HepG2 (cell line): ENCODE results near the gene CDK11A. TPM values are rescaled to one million over a fixed set of nuclear protein-coding genes. Genes with fewer than 3 reads are reported as not detected.

Source experiments
- BHLHE40 ChIP-seq: IDR thresholded peaks from 2 replicates; pipeline ENCODE4 v1.6.1; 2011; ENCODE audit warnings: low read length, improper control_type of control experiment
- NFKB2 ChIP-seq: sonication (generic); formaldehyde crosslinking; IDR thresholded peaks from 2 replicates; pipeline ENCODE4 v1.4.0; 2020; ENCODE audit warnings: missing genetic modification reagents, borderline replicate concordance
- RXRA ChIP-seq: sonication (generic); formaldehyde crosslinking; IDR thresholded peaks from 2 replicates; pipeline ENCODE4 v1.5.1; 2020; ENCODE audit warnings: missing genetic modification reagents
- SP140L ChIP-seq: sonication (generic); formaldehyde crosslinking; IDR thresholded peaks from 2 replicates; pipeline ENCODE4 v1.4.0; 2020; ENCODE audit warnings: missing genetic modification reagents, borderline replicate concordance
- ZBTB38 ChIP-seq: sonication (generic); formaldehyde crosslinking; IDR thresholded peaks from 2 replicates; pipeline ENCODE4 v1.5.1; 2020; ENCODE audit warnings: mild to moderate bottlenecking, missing genetic modification reagents
- ZFYVE20 ChIP-seq: sonication (generic); formaldehyde crosslinking; IDR thresholded peaks from 2 replicates; pipeline ENCODE4 v1.8.0; 2023; ENCODE audit warnings: low read depth, mild to moderate bottlenecking, moderate library complexity, missing genetic modification reagents, borderline replicate concordance
- ZNF121 ChIP-seq: sonication (generic); formaldehyde crosslinking; IDR thresholded peaks from 2 replicates; pipeline ENCODE4 v1.5.0; 2020; ENCODE audit warnings: mild to moderate bottlenecking, missing genetic modification reagents
- ZNF326 ChIP-seq: sonication (generic); formaldehyde crosslinking; IDR thresholded peaks from 2 replicates; pipeline ENCODE4 v1.4.0; 2020; ENCODE audit warnings: missing genetic modification reagents, borderline replicate concordance
- ZNF460 ChIP-seq: sonication (generic); formaldehyde crosslinking; IDR thresholded peaks from 2 replicates; pipeline ENCODE4 v1.5.1; 2020; ENCODE audit warnings: missing genetic modification reagents, mild to moderate bottlenecking, borderline replicate concordance
- ZNF766 ChIP-seq: sonication (generic); formaldehyde crosslinking; IDR thresholded peaks from 2 replicates; pipeline ENCODE4 v1.5.0; 2020; ENCODE audit warnings: missing genetic modification reagents, borderline replicate concordance
- ZNF768 ChIP-seq: sonication (generic); formaldehyde crosslinking; IDR thresholded peaks from 2 replicates; pipeline ENCODE4 v1.4.0; 2020; ENCODE audit warnings: missing genetic modification reagents
- ZNF800 ChIP-seq: sonication (generic); formaldehyde crosslinking; IDR thresholded peaks from 2 replicates; pipeline ENCODE4 v1.4.0; 2020; ENCODE audit warnings: missing genetic modification reagents
- ZSCAN22 ChIP-seq: sonication (generic); formaldehyde crosslinking; IDR thresholded peaks from 2 replicates; pipeline ENCODE4 v1.4.0; 2020; ENCODE audit warnings: mild to moderate bottlenecking, missing genetic modification reagents
- ZSCAN25 ChIP-seq: sonication (generic); formaldehyde crosslinking; IDR thresholded peaks from 2 replicates; pipeline ENCODE4 v1.8.0; 2022; ENCODE audit warnings: mild to moderate bottlenecking, missing genetic modification reagents
- polyA plus RNA-seq, 8 experiments: library from polyadenylated mRNA; depleted of rRNA in 3 of 8; stranded (reverse) in 7 of 8; unstranded in 1 of 8; fragments of >200 nt; fragmentation: Illumina TruSeq in 4 of 8; extraction: Trizol in 4 of 8; gene quantifications; 2 replicates each; pipeline versions ENCODE4 v1.2.1 to v1.2.3, GENCODE V29; 2011 to 2016; ENCODE audit warnings: low read depth in 4 of 8, missing spikeins in 1 of 8, mixed read lengths in 1 of 8; ENCODE audit not compliant: insufficient read depth in 1 of 8
- total RNA-seq, 5 experiments: library from RNA; depleted of rRNA; stranded (reverse); fragments of >200 nt; fragmentation: Illumina TruSeq; extraction: Trizol; gene quantifications; 2 replicates each; pipeline ENCODE4 v1.2.3, GENCODE V29; 2016; ENCODE audit warnings: low read depth in 1 of 5
- TF ChIP-seq, protein P1 (sequence below): sonication (generic); formaldehyde crosslinking; IDR thresholded peaks from 2 replicates; pipeline ENCODE4 v1.4.0; 2020; ENCODE audit warnings: missing genetic modification reagents, low read depth, mild to moderate bottlenecking, borderline replicate concordance
- TF ChIP-seq, protein P2 (sequence below): sonication (generic); formaldehyde crosslinking; IDR thresholded peaks from 2 replicates; pipeline ENCODE4 v1.9.0; 2022; ENCODE audit warnings: missing genetic modification reagents, mild to moderate bottlenecking, borderline replicate concordance

Gene CDK11A
- total and polyA plus RNA-seq, 2 of the 13 experiments (the other 11 are each of a cell fraction or from before 2014, with no cell fraction given), result 11.2 to 17.9 TPM

DNA sequence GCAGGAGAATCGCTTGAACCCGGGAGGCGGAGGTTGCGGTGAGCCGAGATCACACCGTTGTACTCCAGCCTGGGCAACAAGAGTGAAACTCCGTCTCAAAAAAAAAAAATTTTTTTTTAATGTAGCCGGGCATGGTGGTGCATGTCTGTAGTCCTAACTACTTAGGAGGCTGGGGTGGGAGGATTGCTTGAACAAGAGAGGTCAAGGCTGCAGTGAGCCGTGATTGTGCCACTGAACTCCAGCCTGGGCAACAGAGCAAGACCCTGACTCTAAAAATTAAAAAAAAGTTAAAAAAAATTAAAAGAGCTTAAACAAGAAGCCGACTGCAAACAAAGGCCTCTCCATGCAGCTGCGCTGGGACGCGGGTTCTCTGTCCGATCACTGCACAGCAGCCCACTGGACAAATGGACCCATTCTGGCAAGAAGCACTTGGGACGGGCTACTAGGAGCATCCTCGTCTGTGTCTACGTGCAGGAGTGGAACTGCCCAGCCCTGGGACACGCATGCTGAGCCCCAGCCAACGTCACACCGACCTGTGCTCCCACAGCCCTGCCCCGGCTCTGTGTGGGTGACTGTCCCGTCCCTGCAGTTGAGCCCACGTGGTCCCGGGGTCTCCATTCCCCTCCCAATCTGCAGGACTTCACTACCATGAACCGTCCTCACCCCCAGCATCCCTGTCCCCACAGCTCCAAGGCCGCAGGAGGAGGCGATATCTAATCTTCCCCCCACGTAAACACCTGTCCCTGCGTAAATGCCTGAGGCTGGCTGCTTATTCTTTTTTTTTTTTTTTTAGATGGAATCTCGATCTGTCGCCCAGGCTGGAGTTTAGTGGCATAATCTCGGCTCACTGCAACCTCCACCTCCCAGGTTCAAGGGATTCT lies 43.9 kb downstream of the CDK11A start (continued):
- no peak for TF ChIP-seq BHLHE40
- TF ChIP-seq NFKB2 (CRISPR knock-in tag), result no peak
- TF ChIP-seq ZNF121 (CRISPR knock-in tag), result peak; percentile 54
- TF ChIP-seq, protein P1, sequence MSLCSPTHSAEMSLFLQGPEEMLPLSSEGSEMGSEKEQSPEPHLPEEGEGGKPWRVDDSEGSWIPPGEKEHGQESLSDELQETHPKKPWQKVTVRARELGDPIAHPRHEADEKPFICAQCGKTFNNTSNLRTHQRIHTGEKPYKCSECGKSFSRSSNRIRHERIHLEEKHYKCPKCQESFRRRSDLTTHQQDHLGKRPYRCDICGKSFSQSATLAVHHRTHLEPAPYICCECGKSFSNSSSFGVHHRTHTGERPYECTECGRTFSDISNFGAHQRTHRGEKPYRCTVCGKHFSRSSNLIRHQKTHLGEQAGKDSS (CRISPR knock-in tag), result no peak
- TF ChIP-seq ZNF800 (CRISPR knock-in tag), result no peak
- TF ChIP-seq ZNF460 (CRISPR knock-in tag), result no peak; the same call in 1 of the 2 replicates
- TF ChIP-seq, protein P2, sequence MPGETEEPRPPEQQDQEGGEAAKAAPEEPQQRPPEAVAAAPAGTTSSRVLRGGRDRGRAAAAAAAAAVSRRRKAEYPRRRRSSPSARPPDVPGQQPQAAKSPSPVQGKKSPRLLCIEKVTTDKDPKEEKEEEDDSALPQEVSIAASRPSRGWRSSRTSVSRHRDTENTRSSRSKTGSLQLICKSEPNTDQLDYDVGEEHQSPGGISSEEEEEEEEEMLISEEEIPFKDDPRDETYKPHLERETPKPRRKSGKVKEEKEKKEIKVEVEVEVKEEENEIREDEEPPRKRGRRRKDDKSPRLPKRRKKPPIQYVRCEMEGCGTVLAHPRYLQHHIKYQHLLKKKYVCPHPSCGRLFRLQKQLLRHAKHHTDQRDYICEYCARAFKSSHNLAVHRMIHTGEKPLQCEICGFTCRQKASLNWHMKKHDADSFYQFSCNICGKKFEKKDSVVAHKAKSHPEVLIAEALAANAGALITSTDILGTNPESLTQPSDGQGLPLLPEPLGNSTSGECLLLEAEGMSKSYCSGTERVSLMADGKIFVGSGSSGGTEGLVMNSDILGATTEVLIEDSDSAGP (CRISPR knock-in tag), result peak; percentile 45; the same call in 1 of the 2 replicates
- TF ChIP-seq SP140L (CRISPR knock-in tag), result no peak
- no peak for TF ChIP-seq ZNF766 (CRISPR knock-in tag)
- TF ChIP-seq ZFYVE20 (CRISPR knock-in tag), result no peak
- no peak for TF ChIP-seq ZSCAN25 (CRISPR knock-in tag)
- TF ChIP-seq ZBTB38 (CRISPR knock-in tag), result peak; percentile 84; the same call in 1 of the 2 replicates
- peak; percentile 19; the same call in 1 of the 2 replicates for TF ChIP-seq ZNF768 (CRISPR knock-in tag)
- TF ChIP-seq ZSCAN22 (CRISPR knock-in tag), result no peak
- TF ChIP-seq RXRA (CRISPR knock-in tag), result 0 out of 2 replicates have a peak, but pooled peaks have one; percentile 7
- no peak for TF ChIP-seq ZNF326 (CRISPR knock-in tag)
- TF ChIP-seq, all 625 proteins: peak for 6
